ENCODE results near the gene GLS. TPM values are rescaled to one million over a fixed set of nuclear protein-coding genes. Genes with fewer than 3 reads are reported as not detected.

Gene GLS
- total and polyA plus RNA-seq, 9 of the 15 experiments (the other 6 are each of a cell fraction or from before 2014, with no cell fraction given): 13.7 to 77.5 (median 48.2) TPM

- TF ChIP-seq HDAC1 (IDR thresholded peaks at IDR 0.05) (peak in 1 of 2 experiments; percentile 69; a peak in 2 of 4 replicates), ZNF146 (CRISPR knock-in tag; IDR thresholded peaks at IDR 0.05; ENCODE audit: unreplicated experiment) (no peak), NFRKB (IDR thresholded peaks at IDR 0.05; ENCODE audit: low read depth) (no peak), BCOR (IDR thresholded peaks at IDR 0.05) (peak; percentile 42; the same call in 1 of the 2 replicates), RFX7 (CRISPR knock-in tag; IDR thresholded peaks at IDR 0.05) (no peak), SMARCE1 (IDR thresholded peaks at IDR 0.05) (peak; percentile 55; the same call in 1 of the 2 replicates), NKRF (IDR thresholded peaks at IDR 0.05; ENCODE audit: borderline replicate concordance) (peak; percentile 77), NRF1 (conservative IDR thresholded peaks at IDR 0.05 in 1 of 2, IDR thresholded peaks at IDR 0.05 in 1 of 2) (peak; percentile 8 to 17; a peak in 1 of 4 replicates), ZNF280A (IDR thresholded peaks at IDR 0.05; ENCODE audit: low read depth, partially characterized antibody) (no peak), GATA2 (CRISPR knock-in tag; IDR thresholded peaks at IDR 0.05) (peak; percentile 42; the same call in 1 of the 2 replicates), NUFIP1 (IDR thresholded peaks at IDR 0.05; ENCODE audit: partially characterized antibody) (no peak), CLOCK (CRISPR knock-in tag; IDR thresholded peaks at IDR 0.05; ENCODE audit: borderline replicate concordance) (peak; percentile 89; the same call in 1 of the 2 replicates), POLR2G (IDR thresholded peaks at IDR 0.05; ENCODE audit: low read depth, low read length) (peak; percentile 77), ZMIZ1 (IDR thresholded peaks at IDR 0.05; ENCODE audit: low read depth in 2 of 2, low read length in 2 of 2) (no peak), DACH1 (IDR thresholded peaks at IDR 0.05; ENCODE audit: partially characterized antibody) (no peak)
Observed at GRCh38 chr2:190881598-190882410, 1.2 kb downstream of the GLS start (continued).

Measured in K562 (cell line).